ENCODE results near the gene C5.

DNA sequence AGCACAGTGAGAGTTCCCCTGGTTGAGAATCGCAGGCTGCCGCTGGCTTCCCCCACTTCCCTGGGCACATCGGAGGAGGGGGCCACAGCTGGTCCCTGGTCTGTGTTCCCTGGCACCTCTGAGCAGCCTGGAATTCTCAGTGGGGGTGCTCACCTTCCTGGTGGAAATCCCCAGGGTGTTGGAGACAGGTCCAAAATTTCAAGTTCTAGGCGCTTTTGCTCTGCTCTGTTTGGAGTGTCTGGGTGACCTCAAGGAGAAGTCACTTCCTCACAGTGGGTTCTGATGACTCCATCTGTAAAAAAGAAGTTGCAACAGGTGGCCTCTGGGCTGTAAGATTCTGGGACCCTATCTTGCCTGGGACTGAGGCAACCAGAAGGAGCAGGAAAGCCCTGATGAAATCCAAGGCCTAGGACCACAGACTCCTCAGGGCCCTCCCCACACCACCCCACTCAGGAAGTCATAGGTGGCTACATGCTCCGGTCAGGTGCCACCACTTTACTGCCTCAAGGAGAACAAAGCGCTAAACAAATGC lies 123.6 kb downstream of the C5 start, which contains the start of gene TRAF1:
- TF ChIP-seq EZH2 (IDR thresholded peaks at IDR 0.05; ENCODE audit: borderline replicate concordance, low read length): no peak
- no peak for TF ChIP-seq CTCF (IDR thresholded peaks at IDR 0.05; ENCODE audit: low read length)

Data from OCI-LY1 (cell line).